GM19397 (cell line): ENCODE measurements around the gene RPL31.
"Not testable (repeated sequence)": the region's sequence is repeated elsewhere in the genome, so short reads cannot be mapped to it uniquely, and the experiment has no call there.

Source experiments
- ATAC-seq: cut with Tn5 transposase; IDR thresholded peaks from one replicate; pipeline ENCODE4 v1.9.1; 2021; ENCODE audit warnings: mild to moderate bottlenecking, moderate library complexity; ENCODE audit not compliant: unreplicated experiment

RPL31 gene

DNA sequence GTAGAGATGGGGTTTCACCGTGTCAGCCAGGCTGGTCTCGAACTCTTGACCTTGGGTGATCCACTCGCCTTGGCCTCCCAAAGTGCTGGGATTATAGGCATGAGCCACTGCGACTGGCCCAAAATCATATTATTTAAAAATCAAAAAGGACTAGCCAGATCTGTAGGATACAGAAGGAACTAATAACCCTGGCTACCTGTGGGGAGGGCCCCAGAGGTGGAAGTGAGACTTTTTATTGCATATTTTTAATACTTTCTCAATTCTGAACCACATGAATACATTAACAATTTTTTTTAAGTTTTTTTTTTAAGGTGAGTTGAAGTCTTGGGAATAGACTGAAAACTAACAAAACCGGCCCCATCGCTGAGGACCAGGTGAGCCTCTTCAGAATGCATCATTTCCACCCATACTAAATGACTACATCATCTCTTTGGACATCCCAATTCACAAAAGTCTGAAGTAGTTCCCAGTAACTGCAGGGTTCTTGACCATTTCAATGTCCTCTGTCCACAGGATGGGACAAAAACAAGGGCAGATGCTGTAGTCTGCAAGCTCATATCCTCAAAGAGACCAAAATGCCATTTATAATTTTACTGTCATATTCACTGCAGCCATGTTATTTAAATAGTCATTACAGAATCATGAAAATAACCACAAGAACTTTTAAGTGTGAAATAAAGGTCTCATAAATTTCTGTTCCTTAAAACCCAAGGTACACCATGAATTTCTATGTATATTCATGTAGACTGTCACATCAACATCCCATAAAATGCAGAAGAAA lies 21.4 kb downstream of the RPL31 start:
- no peak for ATAC-seq

DNA sequence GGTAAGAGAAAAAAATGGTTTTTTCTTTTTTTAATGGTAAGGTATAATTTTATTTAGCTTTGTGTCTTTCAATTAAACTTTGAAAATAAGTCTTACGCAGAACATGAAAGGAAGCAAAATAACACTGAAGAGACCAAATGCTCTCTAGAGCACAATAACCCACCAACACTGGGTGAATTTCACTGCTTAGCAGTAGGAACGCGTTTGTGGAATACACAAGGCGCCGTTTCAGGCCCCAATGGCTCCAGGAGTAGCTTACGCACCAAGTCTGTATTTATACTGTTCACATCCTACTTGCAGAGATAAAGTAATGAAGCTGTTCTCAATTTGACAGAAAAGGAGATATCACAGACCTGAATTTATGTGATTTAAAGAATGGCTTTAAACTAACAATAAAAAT lies 23.5 kb downstream of the RPL31 start:
- ATAC-seq, result no peak

DNA sequence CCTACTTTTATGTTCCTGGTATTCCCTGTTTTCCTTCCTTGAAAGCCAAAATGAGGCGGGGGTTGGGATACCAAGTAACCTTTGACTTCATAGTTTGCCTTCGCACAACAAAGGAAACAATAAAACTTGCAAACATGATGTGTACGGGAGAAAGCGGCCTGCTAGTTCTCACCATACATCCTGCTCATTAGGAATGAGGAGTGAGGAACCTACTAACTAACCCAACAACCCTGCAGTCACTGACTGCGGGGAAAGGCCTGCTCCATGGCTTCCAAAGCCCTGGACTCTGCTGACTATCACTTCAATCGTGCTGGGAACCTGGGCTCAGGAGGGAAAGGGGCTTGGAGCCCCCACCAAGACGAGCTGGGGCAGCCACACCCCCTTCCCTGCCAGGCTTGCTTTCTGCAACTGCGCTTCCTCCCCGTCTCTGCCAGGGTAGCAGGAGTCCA lies 24.2 kb downstream of the RPL31 start:
- no peak for ATAC-seq

DNA sequence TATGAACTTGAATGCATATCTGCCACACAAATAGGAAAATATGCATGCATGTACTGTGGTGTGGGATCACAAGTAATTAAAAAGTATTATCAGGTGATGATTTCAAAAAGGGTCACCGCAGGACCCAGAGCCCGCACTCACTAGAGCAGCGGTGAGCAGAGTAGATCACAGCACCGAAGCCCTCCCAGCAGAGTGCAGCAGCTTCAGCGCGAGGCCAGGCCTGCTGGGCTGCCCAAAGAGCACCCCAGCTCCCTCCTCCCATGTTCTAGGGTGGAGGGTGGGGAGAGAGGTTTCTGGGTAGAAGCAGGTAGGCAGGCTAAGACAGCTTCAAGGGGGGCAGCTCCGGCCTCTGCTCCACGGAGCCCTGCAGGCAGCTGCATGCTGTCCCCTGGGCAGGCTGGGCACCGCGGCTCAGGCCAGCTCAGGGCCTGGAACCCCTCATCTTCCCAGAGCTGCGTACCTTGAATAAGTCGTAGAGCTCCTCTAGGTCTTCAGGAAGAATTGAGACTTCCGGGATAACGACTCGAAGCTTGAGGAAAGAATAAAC lies 24.9 kb downstream of the RPL31 start:
- ATAC-seq, result no peak

DNA sequence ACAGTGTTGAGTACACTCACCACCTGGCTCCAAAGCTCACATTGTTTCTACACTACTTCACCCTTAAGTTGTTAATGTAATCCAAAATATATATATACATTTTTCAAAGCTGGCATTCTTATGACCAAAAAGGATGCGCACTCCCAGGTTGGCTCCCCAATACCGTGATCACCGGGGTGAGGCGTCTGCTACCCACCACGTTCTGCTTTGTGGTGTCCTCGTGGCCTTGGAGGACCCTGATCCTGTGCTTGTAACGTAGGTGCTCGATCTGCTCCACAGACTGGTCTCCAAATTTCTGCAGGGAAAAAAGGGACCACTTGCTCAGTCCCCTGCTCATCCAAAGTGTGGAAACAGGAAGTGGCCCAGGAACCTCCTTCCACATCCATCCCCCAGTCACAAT lies 25.8 kb downstream of the RPL31 start:
- ATAC-seq, result no peak

DNA sequence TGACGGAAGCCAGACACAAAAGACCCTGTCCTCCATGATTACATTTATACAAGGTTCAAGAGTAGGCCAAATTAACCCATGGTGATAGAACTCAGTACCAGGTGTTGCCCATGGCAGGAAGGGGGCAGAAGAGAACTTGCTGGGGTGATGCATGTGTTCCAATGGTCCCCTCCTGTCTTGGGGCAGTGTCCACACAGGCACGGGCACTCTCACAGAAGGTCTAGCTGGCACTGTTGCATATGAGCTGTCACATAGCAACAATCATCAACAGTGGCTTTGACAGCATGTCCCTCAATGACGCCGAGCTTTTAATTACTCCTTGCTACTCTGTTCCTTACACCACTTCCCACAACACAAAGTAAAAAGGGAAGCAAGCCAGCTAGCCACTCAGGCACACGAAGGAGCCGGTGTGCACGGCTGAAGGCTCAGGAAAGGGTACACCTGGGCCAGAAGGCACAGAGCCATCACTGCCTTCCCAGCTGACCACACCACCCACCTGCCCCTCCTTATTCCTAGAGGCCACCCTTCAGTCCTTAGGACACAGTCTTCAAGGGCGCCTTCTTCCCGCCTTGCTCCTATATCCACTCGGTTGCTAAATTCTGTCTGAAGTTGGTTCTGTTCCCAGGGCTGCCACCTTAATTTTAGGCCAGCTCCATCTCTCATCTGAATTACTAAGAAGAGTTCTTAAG lies 28.9 kb downstream of the RPL31 start:
- no peak for ATAC-seq

DNA sequence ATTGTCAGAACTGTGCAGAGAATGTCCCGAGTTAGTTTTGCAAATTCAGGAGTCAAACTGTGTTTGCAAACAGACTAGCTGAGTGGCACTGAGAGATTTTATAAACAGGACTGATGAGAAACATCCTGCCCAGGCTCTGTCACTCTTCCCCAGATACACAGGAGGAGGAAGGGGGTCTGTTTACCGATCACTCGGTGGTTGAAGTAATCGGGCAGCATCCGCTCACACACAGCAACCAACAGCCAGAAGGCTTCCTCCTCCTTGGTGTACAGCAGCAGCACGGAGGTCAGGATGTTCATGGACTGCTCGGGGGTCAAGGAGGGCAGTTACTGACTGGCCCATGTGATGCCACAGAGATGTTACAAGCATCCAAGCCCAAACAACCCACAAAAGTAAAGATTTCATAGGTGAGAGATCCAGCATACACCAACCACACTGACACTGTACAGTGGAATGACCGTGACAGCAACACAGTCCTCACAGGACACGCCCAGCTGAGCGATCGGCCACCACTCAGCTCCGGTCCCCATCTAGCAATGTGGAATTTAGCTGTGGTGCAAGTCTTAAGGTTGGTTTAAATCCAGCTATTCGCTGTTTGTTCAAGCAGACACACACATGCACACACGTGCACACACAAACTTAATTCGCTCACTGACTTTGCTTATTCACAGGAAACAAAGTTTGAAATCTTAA lies 30.1 kb downstream of the RPL31 start:
- no peak for ATAC-seq

DNA sequence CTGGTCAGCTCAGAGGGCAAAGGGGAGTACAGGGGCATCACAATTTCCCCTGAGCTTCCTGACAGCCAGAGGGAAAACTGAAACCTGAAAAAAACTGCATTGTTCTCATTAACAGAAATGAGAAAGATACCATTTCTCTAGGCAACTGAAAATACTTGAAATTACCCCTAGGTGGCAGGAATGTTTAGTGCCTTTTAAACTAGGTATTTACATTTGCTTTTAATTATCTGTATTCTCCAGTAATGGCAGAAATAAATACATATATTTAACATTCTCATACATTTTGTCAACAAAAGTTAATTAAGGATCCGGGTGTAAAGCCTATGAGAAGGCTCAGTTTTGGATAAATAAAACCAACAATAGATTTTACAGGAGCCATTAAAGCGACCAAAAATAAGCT lies 34.5 kb downstream of the RPL31 start:
- no peak for ATAC-seq

DNA sequence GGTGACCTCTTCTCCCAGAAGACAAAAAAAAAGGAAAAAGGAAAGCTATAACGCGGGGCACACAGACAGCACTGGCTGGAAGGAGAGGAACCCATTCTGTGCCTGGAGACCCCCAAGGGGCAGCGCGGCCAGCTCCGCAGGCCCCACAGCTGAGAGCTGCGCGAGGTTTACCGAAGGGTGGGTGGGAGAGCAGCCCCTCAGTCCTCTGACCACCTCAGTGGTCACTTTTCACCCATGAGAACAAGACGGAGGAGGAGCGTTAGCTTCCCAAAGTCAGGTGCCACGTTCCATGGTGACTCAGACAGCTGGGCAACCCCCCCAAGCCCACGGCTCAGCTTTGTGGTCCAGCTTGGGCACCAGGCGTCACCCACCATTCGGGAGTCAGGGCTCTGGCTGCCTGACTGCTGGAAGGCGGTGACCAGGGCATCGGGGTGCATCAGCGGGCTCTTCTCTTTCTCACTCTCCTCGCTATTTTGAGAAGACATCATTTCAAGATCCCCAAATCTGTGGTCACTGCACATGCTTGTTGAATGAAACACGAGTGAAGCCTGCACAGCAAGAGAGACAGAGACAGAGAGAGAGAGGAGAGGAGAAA lies 35.2 kb downstream of the RPL31 start:
- ATAC-seq, result no peak

DNA sequence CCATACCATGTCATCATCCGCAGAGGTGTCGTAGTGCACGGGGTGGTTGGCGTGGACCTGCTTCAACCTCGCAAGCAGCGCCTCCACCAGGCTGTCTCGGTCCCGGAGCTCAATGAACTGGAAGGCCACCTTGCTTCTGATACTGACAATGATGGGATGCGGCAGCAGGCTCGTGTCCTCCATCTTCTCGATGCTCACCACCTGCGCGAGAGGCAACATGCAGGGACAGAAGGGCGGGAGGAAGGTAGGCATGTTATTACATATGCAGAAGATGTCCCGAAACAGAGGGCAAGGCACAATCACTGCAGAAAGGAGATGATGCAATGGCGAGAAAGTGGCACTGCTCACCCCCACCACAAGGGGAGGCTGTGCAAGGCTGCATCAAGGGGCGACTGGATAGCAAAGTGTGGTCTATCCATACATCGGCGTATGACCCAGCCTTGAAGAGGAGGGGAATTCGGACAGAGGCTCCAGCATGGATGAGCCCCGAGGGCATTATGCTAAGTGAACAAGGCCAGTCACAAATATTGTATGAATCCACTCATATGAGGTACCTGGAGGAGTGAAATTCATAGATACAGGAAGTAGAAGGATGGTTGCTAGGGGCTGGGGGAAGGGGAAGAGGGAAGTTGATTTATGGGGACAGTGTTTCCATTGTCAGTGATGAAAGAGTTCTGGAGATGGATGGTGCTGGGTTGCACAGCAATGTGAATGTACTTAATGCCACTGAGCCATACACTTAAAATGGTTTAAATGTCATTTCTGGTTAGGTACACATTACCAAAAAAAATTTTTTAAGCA lies 36.6 kb downstream of the RPL31 start:
- ATAC-seq, result no peak

DNA sequence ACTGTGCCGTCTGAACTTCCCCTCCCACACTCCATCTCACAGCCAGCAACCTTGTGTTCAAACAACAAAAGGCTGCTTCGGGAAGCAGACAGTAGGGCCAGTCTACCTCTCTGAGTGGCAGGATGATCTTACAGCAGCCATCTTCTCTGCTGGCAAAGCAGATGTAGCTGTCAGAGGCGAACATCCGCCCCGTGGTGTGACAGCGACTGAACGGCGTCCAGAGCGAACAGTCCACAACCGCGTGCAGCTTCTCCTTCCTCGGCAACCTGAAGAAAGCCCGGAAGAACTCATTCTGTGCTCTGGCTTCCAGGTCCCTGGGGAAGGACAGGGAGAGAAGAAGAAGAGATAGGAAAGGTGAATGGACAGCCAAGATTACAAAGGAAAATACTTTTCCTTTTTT lies 38.0 kb downstream of the RPL31 start:
- no peak for ATAC-seq

DNA sequence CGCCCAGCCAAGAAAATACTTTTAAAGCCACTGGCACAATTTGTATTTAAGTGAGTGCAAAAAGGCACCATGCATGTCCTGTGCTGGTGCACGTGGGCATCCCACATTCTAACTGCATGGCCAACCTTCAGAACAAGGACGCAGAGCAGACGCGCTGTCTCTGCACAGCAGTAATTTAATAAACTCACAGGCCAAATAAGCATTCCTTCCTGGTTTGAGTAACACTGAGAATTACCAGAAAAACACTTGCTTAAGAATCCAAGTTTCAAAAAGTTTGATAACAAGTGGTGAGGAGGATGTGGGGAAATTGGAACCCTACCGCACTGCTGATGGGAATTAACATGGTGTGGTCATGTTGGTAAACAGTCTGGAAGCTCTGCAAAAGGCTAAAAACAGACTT lies 38.7 kb downstream of the RPL31 start:
- ATAC-seq, result no peak

DNA sequence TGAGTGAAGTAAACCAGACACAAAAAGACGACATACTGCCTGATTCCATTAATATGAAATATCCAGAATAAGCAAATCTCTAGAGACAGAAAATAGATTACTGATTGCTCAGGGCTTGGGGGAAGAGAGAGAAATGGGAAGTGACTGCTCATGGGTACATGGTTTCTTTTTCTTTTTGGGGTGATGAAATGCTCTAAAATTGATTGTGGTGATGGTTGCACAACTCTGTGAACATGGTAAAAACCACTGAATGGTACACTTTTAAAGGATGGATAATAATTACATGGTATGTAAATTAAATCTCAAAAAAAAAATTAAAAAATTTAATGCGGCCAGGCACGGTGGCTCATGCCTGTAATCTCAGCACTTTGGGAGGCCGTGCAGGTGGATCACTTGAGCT lies 39.3 kb downstream of the RPL31 start:
- ATAC-seq, result no peak

DNA sequence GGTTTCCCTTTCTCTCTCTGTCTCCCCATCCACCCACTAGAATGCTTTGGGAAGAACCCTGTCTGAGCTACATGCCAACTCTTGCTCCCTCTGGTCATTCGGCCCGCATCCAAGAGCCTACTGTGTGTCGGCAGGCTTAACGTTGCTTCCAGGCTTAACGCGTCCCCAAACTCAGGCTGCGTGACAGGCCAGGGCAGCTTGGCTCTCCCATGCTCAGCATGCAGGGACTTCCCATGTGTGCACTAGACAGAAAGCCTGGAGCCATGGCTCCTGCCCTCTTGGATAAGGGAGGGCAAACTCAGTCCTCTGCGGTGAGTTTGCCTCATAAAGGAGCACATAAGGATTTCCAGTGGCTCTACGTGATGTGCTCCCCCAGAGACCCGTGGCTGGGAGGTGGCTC lies 43.2 kb downstream of the RPL31 start:
- no peak for ATAC-seq

DNA sequence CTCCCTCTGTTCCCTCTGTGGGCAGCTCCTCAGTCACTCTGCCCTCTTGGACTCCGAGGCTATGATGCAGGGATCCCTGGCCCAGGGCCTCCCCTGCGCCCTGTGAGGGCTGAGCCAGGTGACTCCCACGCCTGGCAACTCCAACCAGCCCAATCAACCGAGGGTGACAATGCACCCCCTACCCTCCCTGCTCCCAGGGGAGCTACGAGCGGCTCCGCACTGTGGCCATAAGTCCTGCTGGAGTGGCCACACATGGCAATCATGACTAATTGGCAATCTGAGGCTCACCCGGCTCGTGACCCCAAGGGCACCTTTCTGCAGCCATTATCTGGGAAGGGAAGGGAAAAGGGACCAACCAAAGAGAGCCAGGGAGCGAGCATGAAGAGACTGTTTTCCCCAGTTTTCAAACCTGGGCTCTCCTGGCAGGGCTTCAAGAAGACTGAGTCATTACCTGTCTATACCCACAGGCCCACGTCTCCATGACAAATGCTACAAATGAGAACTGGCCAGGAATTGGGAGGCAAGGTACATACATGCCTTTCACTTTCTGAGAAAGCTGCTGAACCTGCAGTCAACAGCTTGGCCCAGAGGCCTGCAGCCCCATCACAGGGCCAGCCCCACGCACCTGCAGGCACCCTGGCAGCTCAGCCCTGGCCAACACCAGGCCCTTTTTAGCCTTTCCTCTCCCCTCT lies 45.1 kb downstream of the RPL31 start:
- no peak for ATAC-seq

DNA sequence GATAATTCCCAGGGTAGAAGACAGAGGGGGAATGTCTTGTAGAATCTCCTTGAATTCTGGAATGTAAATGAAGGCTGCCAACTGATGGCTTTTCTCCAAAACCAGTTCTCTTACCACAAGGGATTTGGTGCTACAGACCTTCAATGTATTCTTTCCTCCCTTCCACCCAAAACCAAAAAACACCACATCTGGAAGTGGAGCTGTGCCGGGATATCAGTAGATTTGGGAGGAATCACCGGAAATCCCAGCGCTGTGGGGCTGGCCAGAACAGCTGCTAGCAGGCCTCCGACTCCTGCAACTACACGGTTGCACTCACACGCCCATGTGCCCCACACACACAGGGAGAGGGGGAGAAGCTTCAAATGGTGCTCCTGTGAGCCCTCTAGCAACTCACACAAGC lies 45.7 kb downstream of the RPL31 start:
- ATAC-seq, result no peak

DNA sequence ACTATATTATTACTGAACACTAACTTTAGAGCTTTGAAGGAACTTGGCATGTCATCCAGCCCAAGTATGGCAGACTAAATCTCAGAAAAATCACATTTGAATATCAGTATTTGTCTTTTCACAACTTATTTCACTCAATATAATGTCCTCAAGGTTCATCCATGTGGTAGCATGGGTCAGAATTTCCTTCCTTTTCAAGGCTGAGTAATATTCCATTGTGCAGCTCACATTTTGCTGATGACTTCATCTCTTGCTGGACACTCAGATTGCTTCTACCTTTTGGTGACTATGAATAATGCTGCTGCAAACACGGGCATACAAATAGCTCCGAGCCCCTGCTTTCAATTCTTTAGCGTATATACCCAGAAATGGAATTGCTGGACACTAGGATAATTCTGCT lies 46.7 kb downstream of the RPL31 start:
- ATAC-seq, result no peak

DNA sequence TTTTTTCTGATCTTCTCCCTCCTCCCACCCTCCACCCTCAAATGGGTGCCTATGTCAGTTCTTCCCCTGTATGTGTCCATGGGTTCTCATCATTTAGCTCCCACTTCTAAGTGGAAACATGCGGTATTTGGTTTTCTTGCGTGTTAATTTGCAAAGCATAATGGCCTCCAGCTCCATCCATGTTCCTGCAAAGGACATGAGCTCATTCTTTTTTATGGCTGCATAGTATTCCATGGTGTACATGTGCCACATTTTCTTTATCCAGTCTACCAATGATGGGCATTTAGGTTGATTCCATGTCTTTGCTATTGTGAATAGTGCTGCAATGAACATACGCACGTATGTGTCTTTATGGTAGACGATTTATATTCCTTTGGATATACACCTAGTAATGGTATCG lies 48.8 kb downstream of the RPL31 start:
- ATAC-seq, result not testable (repeated sequence)

DNA sequence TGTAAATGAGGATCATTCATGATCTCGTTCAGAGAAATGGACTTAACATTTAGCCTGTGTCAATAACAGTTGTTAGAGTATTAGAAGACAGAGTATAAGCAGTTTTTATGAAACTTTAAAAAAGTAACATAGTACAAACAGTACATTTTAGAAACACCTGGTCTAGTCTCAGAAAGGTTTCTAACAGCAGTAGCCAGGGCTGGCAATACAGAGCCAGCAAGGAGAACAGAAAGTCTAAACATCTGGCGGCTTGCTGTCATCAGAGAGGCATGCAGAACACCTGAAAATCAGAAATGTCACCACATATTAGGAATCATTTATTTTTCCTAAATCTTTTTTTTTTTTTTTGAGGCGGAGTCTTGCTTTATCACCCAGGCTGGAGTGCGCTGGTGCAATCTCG lies 50.1 kb downstream of the RPL31 start:
- no peak for ATAC-seq

DNA sequence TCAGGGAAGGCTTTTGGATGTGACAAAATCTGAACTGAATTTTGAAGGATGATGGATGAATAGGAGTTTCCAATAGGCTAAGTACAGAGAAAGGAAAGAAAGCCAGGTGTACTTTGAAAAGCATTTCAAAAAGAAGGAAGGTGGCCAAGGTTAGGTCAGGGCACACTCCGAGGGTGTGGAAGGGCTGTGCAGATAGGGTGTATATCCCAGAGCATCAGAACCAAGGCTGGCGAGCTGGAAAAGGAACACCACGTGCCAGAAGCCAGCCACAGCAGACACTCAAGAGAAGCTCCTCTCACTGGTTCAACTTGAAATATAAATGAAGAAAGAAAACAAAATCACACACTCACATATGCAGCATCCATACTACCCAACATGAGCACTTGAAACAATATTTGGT lies 51.0 kb downstream of the RPL31 start:
- no peak for ATAC-seq
